K562 (cell line): ENCODE results near the gene EXT2. TPM values are rescaled to one million over a fixed set of nuclear protein-coding genes. Genes with fewer than 3 reads are reported as not detected.

Experiments
- ATAC-seq: fragments of 200-7000 bp; cut with Tn5 transposase; 3 replicates; pipeline ENCODE4 v1.9.1; 2020; ENCODE audit warnings: moderate library complexity
- BruUV-seq: library from RNA; stranded (reverse); fragments of 400-500 nt; replicated peaks from 2 replicates; lab custom pipeline; 2021; lab: Mats Ljungman, UMichigan
- CTCF ChIA-PET: fragments of 300-600 bp; formaldehyde crosslinking; extraction: SDS; loops from one replicate; lab custom pipeline; 2021; ENCODE audit warnings: low intra/inter-chr PET ratio; lab: Yijun Ruan, JAX
- POLR2A ChIA-PET: fragments of 300-600, 350-650 bp; sonication (Branson Sonifier 250); formaldehyde crosslinking; extraction: SDS; loops from one replicate; lab custom pipeline; 2021; ENCODE audit warnings: antibody characterized with exemption, inconsistent platforms; lab: Yijun Ruan, JAX
- DNase-seq, 4 experiments: peaks; one replicate each; pipeline versions ENCODE4 v3.0.0 to v3.0.0-alpha.2; 2011 to 2018; ENCODE audit warnings: low spot score in 3 of 4, mixed read lengths in 3 of 4; ENCODE audit errors: extremely low read depth in 1 of 4
- FAIRE-seq: peaks from 2 replicates; lab custom pipeline; 2011; peaks lifted over from hg19 to GRCh38; lab: Jason Lieb, UNC
- H2AFZ ChIP-seq: 2 replicates; pipeline ENCODE4 v1.6.0; 2011; ENCODE audit warnings: low read depth, low read length, control low read depth, inconsistent platforms
- H3K27ac ChIP-seq: fragments of 200-600 bp; 3 replicates; pipeline ENCODE4 v1.8.0; 2011; ENCODE audit warnings: low read depth, mild to moderate bottlenecking, control low read depth, inconsistent platforms, low read length, moderate library complexity, mixed read lengths; ENCODE audit errors: extremely low read depth
- H3K27me3 ChIP-seq, 2 experiments: fragments of 300-600 bp in 1 of 2; 2 replicates in 1 of 2; 3 replicates in 1 of 2; pipeline versions ENCODE4 v1.6.0 to v1.8.0; 2011; ENCODE audit warnings: inconsistent platforms in 2 of 2, low read length in 2 of 2, mild to moderate bottlenecking in 1 of 2, mixed read lengths in 1 of 2, moderate library complexity in 1 of 2; ENCODE audit not compliant: control insufficient read depth in 2 of 2, insufficient read depth in 2 of 2
- H3K36me3 ChIP-seq: fragments of 300-600 bp; 3 replicates; pipeline ENCODE4 v1.8.0; 2011; ENCODE audit warnings: mild to moderate bottlenecking, low read length, inconsistent platforms; ENCODE audit not compliant: control insufficient read depth, insufficient read depth
- H3K4me1 ChIP-seq, 2 experiments: fragments of 200-600 bp in 1 of 2; replicated peaks in 1 of 2; 2 replicates in 1 of 2; 3 replicates in 1 of 2; pipeline versions ENCODE4 v1.5.1 to v1.8.0; 2011; ENCODE audit warnings: inconsistent platforms in 2 of 2, low read length in 2 of 2, mild to moderate bottlenecking in 1 of 2, mixed read lengths in 1 of 2, moderate library complexity in 1 of 2; ENCODE audit not compliant: control insufficient read depth in 2 of 2, insufficient read depth in 2 of 2
- H3K4me2 ChIP-seq: 2 replicates; pipeline ENCODE4 v1.6.1; 2011; ENCODE audit warnings: low read length, control low read depth, inconsistent platforms, mixed read lengths; ENCODE audit not compliant: insufficient read depth
- H3K4me3 ChIP-seq: fragments of 200-600 bp; sonication (generic), shearing (Covaris generic); 2 replicates; pipeline ENCODE4 v1.5.1; 2016; ENCODE audit warnings: control low read depth, inconsistent platforms
- H3K79me2 ChIP-seq: fragments of 200-600 bp; 3 replicates; pipeline ENCODE4 v1.8.0; 2011; ENCODE audit warnings: low read length, inconsistent platforms; ENCODE audit not compliant: control insufficient read depth, insufficient read depth
- H3K9ac ChIP-seq, 2 experiments: 2 replicates each; pipeline versions ENCODE4 v1.6.0 to v1.6.1; 2011; ENCODE audit warnings: low read depth in 2 of 2, low read length in 2 of 2, control low read depth in 1 of 2, inconsistent platforms in 1 of 2, mild to moderate bottlenecking in 1 of 2, mixed read lengths in 1 of 2; ENCODE audit not compliant: insufficient read depth in 1 of 2
- H3K9me1 ChIP-seq: one replicate; pipeline ENCODE4 v1.6.0; 2011; ENCODE audit warnings: inconsistent platforms, mild to moderate bottlenecking, low read length, moderate library complexity; ENCODE audit not compliant: control insufficient read depth, insufficient read depth
- H3K9me3 ChIP-seq: replicated peaks from 2 replicates; pipeline ENCODE4 v1.5.1; 2011; ENCODE audit warnings: low read depth, low read length, inconsistent platforms; ENCODE audit not compliant: control insufficient read depth, insufficient read depth
- H4K20me1 ChIP-seq: replicated peaks from 2 replicates; pipeline ENCODE4 v1.6.1; 2011; ENCODE audit warnings: low read length, inconsistent platforms, mixed read lengths; ENCODE audit not compliant: control insufficient read depth, insufficient read depth
- DPF2 ChIP-seq: fragments of 450-650 bp; IDR thresholded peaks from 2 replicates; pipeline ENCODE4 v1.6.1; 2016
- E2F6 ChIP-seq, 2 experiments: IDR thresholded peaks; 2 replicates each; pipeline ENCODE4 v1.6.1; 2011; ENCODE audit warnings: borderline replicate concordance in 1 of 2, control low read depth in 1 of 2, low read depth in 1 of 2, low read length in 1 of 2, mild to moderate bottlenecking in 1 of 2, mixed read lengths in 1 of 2, moderate library complexity in 1 of 2; ENCODE audit not compliant: insufficient read depth in 1 of 2, insufficient read length in 1 of 2, poor library complexity in 1 of 2, severe bottlenecking in 1 of 2; ENCODE audit errors: extremely low read depth in 1 of 2
- ELF2 ChIP-seq: fragments of 250-450 bp; sonication (Bioruptor Pico); IDR thresholded peaks from 2 replicates; pipeline ENCODE4 v1.5.0; 2021; ENCODE audit warnings: mild to moderate bottlenecking
- GTF2E2 ChIP-seq: fragments of 200-800 bp; sonication (Bioruptor generic); IDR thresholded peaks from 2 replicates; pipeline ENCODE4 v1.6.1; 2016; ENCODE audit warnings: missing genetic modification characterization, missing compliant biosample characterization
- HEY1 ChIP-seq: fragments of 250-450 bp; sonication (Bioruptor Pico); IDR thresholded peaks from 2 replicates; pipeline ENCODE4 v1.5.0; 2020; ENCODE audit warnings: mild to moderate bottlenecking, moderate library complexity, borderline replicate concordance
- HMG20B ChIP-seq: fragments of 250-450 bp; sonication (Bioruptor Pico); IDR thresholded peaks from 2 replicates; pipeline ENCODE4 v1.5.0; 2021; ENCODE audit warnings: mild to moderate bottlenecking
- MYNN ChIP-seq, 2 experiments: sonication (generic); formaldehyde crosslinking in 1 of 2; IDR thresholded peaks; 2 replicates each; pipeline versions ENCODE4 v1.5.0 to v1.6.1; 2016 to 2020; ENCODE audit warnings: antibody characterized with exemption in 1 of 2, missing genetic modification reagents in 1 of 2
- NFE2L1 ChIP-seq: fragments of 450-650 bp; IDR thresholded peaks from 2 replicates; pipeline ENCODE4 v1.6.1; 2016; ENCODE audit warnings: missing genetic modification characterization, low read depth, mild to moderate bottlenecking, missing compliant biosample characterization, moderate library complexity, borderline replicate concordance
- PHTF2 ChIP-seq: fragments of 250-450 bp; sonication (Bioruptor Pico); IDR thresholded peaks from 2 replicates; pipeline ENCODE4 v1.5.0; 2021; ENCODE audit warnings: mild to moderate bottlenecking
- POLR2G ChIP-seq: fragments of 200-400 bp; formaldehyde crosslinking; IDR thresholded peaks from 2 replicates; pipeline ENCODE4 v1.6.1; 2017; ENCODE audit warnings: low read depth, mild to moderate bottlenecking, antibody characterized with exemption, low read length, moderate library complexity
- POLR3A ChIP-seq: IDR thresholded peaks from 2 replicates; pipeline ENCODE4 v1.6.1; 2011; ENCODE audit warnings: borderline replicate concordance, mild to moderate bottlenecking, moderate library complexity; ENCODE audit not compliant: insufficient read length, insufficient read depth; ENCODE audit errors: extremely low read depth
- PTRF ChIP-seq: fragments of 450-650 bp; IDR thresholded peaks from 2 replicates; pipeline ENCODE4 v1.6.1; 2016; ENCODE audit warnings: mild to moderate bottlenecking, missing genetic modification characterization, missing compliant biosample characterization
- TAF9B ChIP-seq: fragments of 450-650 bp; IDR thresholded peaks from 2 replicates; pipeline ENCODE4 v1.6.1; 2018; ENCODE audit warnings: mild to moderate bottlenecking; ENCODE audit not compliant: partially characterized antibody
- THAP7 ChIP-seq: fragments of 250-450 bp; sonication (Bioruptor Pico); IDR thresholded peaks from 2 replicates; pipeline ENCODE4 v1.5.0; 2021
- ZNF274 ChIP-seq: IDR thresholded peaks from 2 replicates; pipeline ENCODE4 v1.6.1; 2011; ENCODE audit warnings: low read depth, mild to moderate bottlenecking, low read length, moderate library complexity, borderline replicate concordance
- ZNF449 ChIP-seq: fragments of 250-450 bp; sonication (Bioruptor Pico); IDR thresholded peaks from 2 replicates; pipeline ENCODE4 v1.8.0; 2022; ENCODE audit warnings: moderate library complexity, mild to moderate bottlenecking, inconsistent platforms
- WGBS: fragments of 100-300 bp; shearing (Covaris generic); methylation state at CpG from one replicate; pipeline ENCODE4 v1.1.6; 2016; ENCODE audit warnings: low coverage, mixed read lengths; ENCODE audit not compliant: insufficient coverage; ENCODE audit errors: missing lambda C conversion rate; 5-methylcytosine and 5-hydroxymethylcytosine counted together
- in situ Hi-C: fragments of 300-500 bp; cut with MboI; formaldehyde crosslinking; loops from 4 replicates; pipeline ENCODE4 v1.15.0; 2018; ENCODE audit warnings: inconsistent platforms, mixed read lengths
- intact Hi-C: fragments of 100-400 bp; cut with micrococcal nuclease; formaldehyde crosslinking; loops from 2 replicates; pipeline ENCODE4 v1.14.2; 2022
- polyA plus RNA-seq, 8 experiments: library from polyadenylated mRNA; depleted of rRNA in 4 of 8; stranded (reverse) in 5 of 8; unstranded in 3 of 8; fragments of >200 nt; fragmentation: Nextera tagmentation in 2 of 8; fragmentation: Illumina TruSeq in 1 of 8; extraction: Ambion mirVana in 2 of 8; extraction: Trizol in 1 of 8; gene quantifications; 2 replicates each; pipeline versions ENCODE4 v1.2.1 to v1.2.3, GENCODE V29; 2011 to 2014; ENCODE audit warnings: inconsistent platforms in 1 of 8, missing spikeins in 1 of 8
- total RNA-seq, 7 experiments: library from RNA; depleted of rRNA in 6 of 7; stranded (reverse); fragments of >200 nt in 6 of 7; fragmentation: Illumina TruSeq in 2 of 7; extraction: Trizol in 2 of 7; gene quantifications; 2 replicates each; pipeline versions ENCODE4 v1.2.1 to v1.2.3, GENCODE V29; 2011 to 2021; ENCODE audit warnings: low replicate concordance in 1 of 7

The EXT2 gene
- total and polyA plus RNA-seq, 9 of the 15 experiments (the other 6 are each of a cell fraction or from before 2014, with no cell fraction given), result 7.5 to 52.1 (median 38.1) TPM

GRCh38 chr11:44094260-44094868 lies 1.1 kb upstream of the EXT2 start:
- POLR2A ChIA-PET, result interaction anchor here (0.6 to 3.3 kb wide), 8 partner anchors 9 to 106 kb away, joined by 3 to 17 read pairs (median 4); no protein-coding TSS in a partner anchor
- Histone ChIP-seq H3K27me3 (no peaks in the 10 kb centered on the region), H3K36me3 (no peaks in the 10 kb centered on the region), H3K9me1 (no peaks in the 10 kb centered on the region), H3K9ac (no peak overlapping the region), H4K20me1 (0 out of 2 replicates have a peak, but pooled peaks cover 3% of the 10 kb centered on the region), H3K4me3 (no peak overlapping the region), H3K4me1 (peaks cover 11 to 18% of the 10 kb centered on the region in 2 experiments; a peak in 4 of 5 replicates), H3K27ac (no peak overlapping the region), H3K4me2 (no peak overlapping the region; the same call in 1 of the 2 replicates), H3K79me2 (peaks cover 24% of the 10 kb centered on the region), H3K9me3 (no peaks in the 10 kb centered on the region; the same call in 1 of the 2 replicates), H2AFZ (peak overlapping the region; percentile 82; the same call in 1 of the 2 replicates)
- ATAC-seq, result peak; percentile 75
- in situ Hi-C loops (no loop called here), intact Hi-C loops (loop anchor here (2.0 kb wide), 1 partner anchor 38 kb away; no protein-coding TSS in a partner anchor)
- 27% methylated on average over 8 of the region's 11 CpGs for WGBS
- BruUV-seq, result no TSS peak
- peak; percentile 84 to 91 (median 85) for DNase-seq
- CTCF ChIA-PET, result interaction anchor here (0.7 to 3.2 kb wide), 4 partner anchors 16 to 445 kb away, joined by 3 to 13 read pairs (median 6); no protein-coding TSS in a partner anchor
- FAIRE-seq, result peak; percentile 76
- TF ChIP-seq TAF9B, result no peak
- TF ChIP-seq GTF2E2, result no peak
- TF ChIP-seq HMG20B (CRISPR knock-in tag), result no peak
- no peak for TF ChIP-seq MYNN (IDR thresholded peaks at IDR 0.05)
- TF ChIP-seq MYNN (CRISPR knock-in tag; IDR thresholded peaks at IDR 0.05), result no peak
- TF ChIP-seq POLR3A, result no peak
- no peak for TF ChIP-seq NFE2L1 (tag)
- TF ChIP-seq PTRF, result no peak
- TF ChIP-seq ZNF274, result no peak
- TF ChIP-seq DPF2, result no peak
- no peak for TF ChIP-seq HEY1 (CRISPR knock-in tag)
- no peak for TF ChIP-seq POLR2G
- TF ChIP-seq THAP7 (CRISPR knock-in tag), result no peak
- TF ChIP-seq E2F6 (IDR thresholded peaks at IDR 0.05; ENCODE audit: borderline replicate concordance in 1 of 2, extremely low read depth in 1 of 2, insufficient read depth in 1 of 2, insufficient read length in 1 of 2, low read depth in 1 of 2, low read length in 1 of 2, poor library complexity in 1 of 2, severe bottlenecking in 1 of 2), result no peak
- no peak for TF ChIP-seq ELF2 (CRISPR knock-in tag)
- TF ChIP-seq ZNF449 (CRISPR knock-in tag), result no peak
- no peak for TF ChIP-seq PHTF2 (CRISPR knock-in tag)
